ENCODE measurements around the gene NPAS3.

Gene NPAS3

DNA sequence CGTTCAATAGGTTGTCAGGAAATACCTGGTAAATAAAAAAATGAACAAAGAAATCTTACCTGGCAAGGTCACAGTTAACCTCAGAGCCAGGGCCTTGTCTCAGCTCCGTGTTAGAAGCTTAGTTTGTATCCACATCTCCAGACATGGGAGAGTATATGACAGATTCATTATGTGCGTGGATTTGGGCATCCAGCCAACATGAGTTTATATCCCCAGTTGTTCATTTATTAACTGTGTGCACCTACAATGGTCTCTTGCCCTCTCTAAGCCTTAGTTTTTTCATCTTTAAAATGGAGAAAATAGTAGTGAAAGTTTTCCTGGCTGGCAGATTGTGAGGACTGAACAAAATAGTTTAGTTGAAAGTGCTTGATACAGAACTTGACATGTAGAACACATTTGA, 437.8 kb downstream of the NPAS3 start:
- Histone ChIP-seq H3F3A (ENCODE audit: insufficient read depth, low read length) (no peaks in the 10 kb centered on the region), H3K4me2 (ENCODE audit: low read depth, low read length) (no peak overlapping the region)
- no peak for DNase-seq

DNA sequence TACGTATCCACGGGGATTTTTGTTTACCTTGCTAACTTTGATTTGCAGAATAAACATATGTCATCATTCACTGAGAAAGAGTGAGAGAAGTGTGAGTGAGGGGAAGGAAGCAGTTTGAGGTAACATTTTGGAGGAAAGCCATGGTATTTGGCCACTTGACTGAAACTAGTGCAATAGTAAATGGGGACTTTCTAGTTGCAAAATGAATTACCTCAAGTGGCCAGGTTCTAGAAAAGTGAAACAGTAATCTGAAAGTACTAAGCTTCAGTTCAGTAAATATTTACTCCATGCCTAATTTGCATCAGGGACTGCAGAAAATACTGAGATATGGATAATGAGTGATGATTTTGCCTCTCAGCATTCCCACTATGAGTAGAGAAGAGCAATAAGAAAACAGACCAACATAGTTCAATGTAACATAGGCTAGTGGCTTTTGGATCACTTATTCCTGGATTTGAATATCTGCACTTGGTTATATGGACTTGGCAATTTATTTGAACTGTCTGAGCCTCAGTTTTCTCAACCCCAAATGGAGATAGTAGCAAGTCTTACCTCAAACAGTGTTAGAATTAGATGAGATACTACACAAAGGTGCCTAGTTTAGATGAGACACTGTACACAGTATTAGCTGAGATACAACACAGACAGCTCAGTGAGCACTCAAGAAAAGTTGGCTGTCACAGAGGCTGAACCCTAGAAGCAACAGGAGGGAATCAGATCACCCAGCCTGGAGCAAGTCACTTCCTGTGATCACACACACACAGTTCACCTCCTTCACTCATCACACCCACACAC, 439.1 kb downstream of the NPAS3 start:
- Histone ChIP-seq H3K27me3 (replicated peaks; ENCODE audit: insufficient read depth, low read length) (no peaks in the 10 kb centered on the region), H3K9me2 (replicated peaks; ENCODE audit: insufficient read depth, low read length) (no peaks in the 10 kb centered on the region), H2AFZ (ENCODE audit: low read length) (no peak overlapping the region), H3K27ac (ENCODE audit: low read length) (no peak overlapping the region), H3K36me3 (replicated peaks; ENCODE audit: insufficient read depth, low read length) (no peaks in the 10 kb centered on the region), H3K4me3 (ENCODE audit: low read length) (no peak overlapping the region), H4K20me1 (ENCODE audit: insufficient read depth, low read length) (no peaks in the 10 kb centered on the region), H3K4me1 (ENCODE audit: low read length) (no peaks in the 10 kb centered on the region), H3K79me2 (ENCODE audit: low read length) (no peaks in the 10 kb centered on the region), H3F3A (ENCODE audit: insufficient read depth, low read length) (no peaks in the 10 kb centered on the region), H3K9ac (ENCODE audit: low read length) (no peak overlapping the region), H3K9me3 (replicated peaks; ENCODE audit: insufficient read depth, low read length) (no peaks in the 10 kb centered on the region), H3K4me2 (ENCODE audit: low read depth, low read length) (no peak overlapping the region)
- no peak for DNase-seq
- TF ChIP-seq EZH2 (optimal IDR thresholded peaks at IDR 0.05; ENCODE audit: low read depth, low read length) (no peak), EZH2phosphoT487 (IDR thresholded peaks at IDR 0.05; ENCODE audit: low read length) (no peak)
- TF ChIP-seq, protein P1, sequence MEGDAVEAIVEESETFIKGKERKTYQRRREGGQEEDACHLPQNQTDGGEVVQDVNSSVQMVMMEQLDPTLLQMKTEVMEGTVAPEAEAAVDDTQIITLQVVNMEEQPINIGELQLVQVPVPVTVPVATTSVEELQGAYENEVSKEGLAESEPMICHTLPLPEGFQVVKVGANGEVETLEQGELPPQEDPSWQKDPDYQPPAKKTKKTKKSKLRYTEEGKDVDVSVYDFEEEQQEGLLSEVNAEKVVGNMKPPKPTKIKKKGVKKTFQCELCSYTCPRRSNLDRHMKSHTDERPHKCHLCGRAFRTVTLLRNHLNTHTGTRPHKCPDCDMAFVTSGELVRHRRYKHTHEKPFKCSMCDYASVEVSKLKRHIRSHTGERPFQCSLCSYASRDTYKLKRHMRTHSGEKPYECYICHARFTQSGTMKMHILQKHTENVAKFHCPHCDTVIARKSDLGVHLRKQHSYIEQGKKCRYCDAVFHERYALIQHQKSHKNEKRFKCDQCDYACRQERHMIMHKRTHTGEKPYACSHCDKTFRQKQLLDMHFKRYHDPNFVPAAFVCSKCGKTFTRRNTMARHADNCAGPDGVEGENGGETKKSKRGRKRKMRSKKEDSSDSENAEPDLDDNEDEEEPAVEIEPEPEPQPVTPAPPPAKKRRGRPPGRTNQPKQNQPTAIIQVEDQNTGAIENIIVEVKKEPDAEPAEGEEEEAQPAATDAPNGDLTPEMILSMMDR (IDR thresholded peaks at IDR 0.05; ENCODE audit: low read length) = no peak

More for the DNA sequence above, 437.8 kb downstream of the NPAS3 start:
- no peak overlapping the region for H2AFZ ChIP-seq (ENCODE audit: low read length)
- no peak overlapping the region for H3K4me3 ChIP-seq (ENCODE audit: low read length)
- no peaks in the 10 kb centered on the region for H3K9me2 ChIP-seq (replicated peaks; ENCODE audit: insufficient read depth, low read length)
- no peaks in the 10 kb centered on the region for H3K4me1 ChIP-seq (ENCODE audit: low read length)
- H3K27me3 ChIP-seq (replicated peaks; ENCODE audit: insufficient read depth, low read length) = no peaks in the 10 kb centered on the region
- H3K9ac ChIP-seq (ENCODE audit: low read length) = no peak overlapping the region
- no peaks in the 10 kb centered on the region for H4K20me1 ChIP-seq (ENCODE audit: insufficient read depth, low read length)
- no peak overlapping the region for H3K27ac ChIP-seq (ENCODE audit: low read length)
- H3K79me2 ChIP-seq (ENCODE audit: low read length) = no peaks in the 10 kb centered on the region
- H3K36me3 ChIP-seq (replicated peaks; ENCODE audit: insufficient read depth, low read length) = no peaks in the 10 kb centered on the region
- no peak for TF ChIP-seq EZH2phosphoT487 (IDR thresholded peaks at IDR 0.05; ENCODE audit: low read length)
- TF ChIP-seq, protein P1 (IDR thresholded peaks at IDR 0.05; ENCODE audit: low read length) = no peak
- no peak for TF ChIP-seq EZH2 (optimal IDR thresholded peaks at IDR 0.05; ENCODE audit: low read depth, low read length)
- no peaks in the 10 kb centered on the region for H3K9me3 ChIP-seq (replicated peaks; ENCODE audit: insufficient read depth, low read length)

DNA sequence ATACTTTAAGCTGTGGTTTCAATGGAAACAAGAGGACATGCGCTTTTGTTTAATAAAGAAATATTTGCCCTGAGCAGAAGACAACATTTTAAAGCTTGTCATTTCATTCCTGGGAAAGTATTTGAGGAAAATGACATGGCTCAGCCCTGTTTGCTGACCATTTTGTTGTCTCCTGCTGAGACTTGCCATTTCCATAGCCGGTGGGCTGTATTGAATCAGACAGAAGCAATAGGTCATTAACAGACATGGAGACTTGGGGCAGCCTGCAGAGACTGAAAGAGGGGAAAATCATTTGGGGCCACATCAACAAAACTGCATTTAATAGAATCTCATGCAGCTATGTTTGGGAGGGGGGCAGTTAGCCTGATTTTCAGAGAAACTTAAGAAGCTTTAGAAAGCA, 443.0 kb downstream of the NPAS3 start:
- Histone ChIP-seq H4K20me1 (ENCODE audit: insufficient read depth, low read length) (no peaks in the 10 kb centered on the region), H3K27ac (ENCODE audit: low read length) (no peak overlapping the region), H3K27me3 (replicated peaks; ENCODE audit: insufficient read depth, low read length) (no peaks in the 10 kb centered on the region), H3K4me3 (ENCODE audit: low read length) (no peak overlapping the region), H3K79me2 (ENCODE audit: low read length) (no peaks in the 10 kb centered on the region), H3K4me2 (ENCODE audit: low read depth, low read length) (no peak overlapping the region), H3K4me1 (ENCODE audit: low read length) (no peaks in the 10 kb centered on the region), H2AFZ (ENCODE audit: low read length) (no peak overlapping the region), H3K9me3 (replicated peaks; ENCODE audit: insufficient read depth, low read length) (no peaks in the 10 kb centered on the region), H3K36me3 (replicated peaks; ENCODE audit: insufficient read depth, low read length) (no peaks in the 10 kb centered on the region), H3F3A (ENCODE audit: insufficient read depth, low read length) (no peaks in the 10 kb centered on the region), H3K9me2 (replicated peaks; ENCODE audit: insufficient read depth, low read length) (no peaks in the 10 kb centered on the region), H3K9ac (ENCODE audit: low read length) (no peak overlapping the region)
- TF ChIP-seq, protein P1 (IDR thresholded peaks at IDR 0.05; ENCODE audit: low read length) = no peak
- TF ChIP-seq EZH2 (optimal IDR thresholded peaks at IDR 0.05; ENCODE audit: low read depth, low read length) (no peak), EZH2phosphoT487 (IDR thresholded peaks at IDR 0.05; ENCODE audit: low read length) (no peak)
- DNase-seq = no peak
